Keratinocyte (primary cell): ENCODE data around the gene LOXHD1. TPM values are rescaled to one million over a fixed set of nuclear protein-coding genes. Genes with fewer than 3 reads are reported as not detected.

ENCODE experiments used
- DNase-seq: peaks from one replicate; pipeline ENCODE4 v3.0.0-alpha.2; 2011; ENCODE audit warnings: low read depth, missing footprints, low spot score
- FAIRE-seq: peaks from 2 replicates; lab custom pipeline; 2011; peaks lifted over from hg19 to GRCh38; lab: Jason Lieb, UNC
- H2AFZ ChIP-seq: 2 replicates; pipeline ENCODE4 v1.6.0; 2012; ENCODE audit warnings: low read length, control low read depth, inconsistent platforms; ENCODE audit not compliant: control insufficient read depth
- H3K27ac ChIP-seq: 2 replicates; pipeline ENCODE4 v1.5.1; 2011; ENCODE audit warnings: low read length; ENCODE audit not compliant: control insufficient read depth, insufficient read depth
- H3K27me3 ChIP-seq: 3 replicates; pipeline ENCODE4 v1.6.0; 2011; ENCODE audit warnings: low read length; ENCODE audit not compliant: control insufficient read depth, insufficient read depth; ENCODE audit errors: extremely low read depth
- H3K36me3 ChIP-seq, 2 experiments: 2 replicates in 1 of 2; 3 replicates in 1 of 2; pipeline ENCODE4 v1.5.1; 2011; ENCODE audit warnings: low read length in 2 of 2, mild to moderate bottlenecking in 1 of 2; ENCODE audit not compliant: control insufficient read depth in 2 of 2, insufficient read depth in 2 of 2; ENCODE audit errors: extremely low read depth in 1 of 2
- H3K4me1 ChIP-seq: 3 replicates; pipeline ENCODE4 v1.5.1; 2011; ENCODE audit warnings: low read length; ENCODE audit not compliant: control insufficient read depth, insufficient read depth; ENCODE audit errors: extremely low read depth
- H3K4me2 ChIP-seq: 3 replicates; pipeline ENCODE4 v1.6.0; 2011; ENCODE audit warnings: low read depth, low read length; ENCODE audit not compliant: control insufficient read depth, insufficient read depth; ENCODE audit errors: extremely low read depth
- H3K4me3 ChIP-seq, 3 experiments: fragments of 200-600 bp in 1 of 3; sonication (generic) in 1 of 3; 2 replicates in 2 of 3; 3 replicates in 1 of 3; pipeline ENCODE4 v1.5.1; 2011 to 2016; ENCODE audit warnings: low read length in 3 of 3, mild to moderate bottlenecking in 3 of 3, control low read depth in 2 of 3, inconsistent platforms in 1 of 3, low read depth in 1 of 3, mixed read lengths in 1 of 3, mixed run types in 1 of 3, moderate library complexity in 1 of 3; ENCODE audit not compliant: control insufficient read depth in 2 of 3, insufficient read depth in 2 of 3; ENCODE audit errors: extremely low read depth in 1 of 3
- H3K79me2 ChIP-seq: 2 replicates; pipeline ENCODE4 v1.6.0; 2012; ENCODE audit warnings: low read length; ENCODE audit not compliant: control insufficient read depth, insufficient read depth
- H3K9ac ChIP-seq: 3 replicates; pipeline ENCODE4 v1.6.0; 2011; ENCODE audit warnings: low read length; ENCODE audit not compliant: control insufficient read depth, insufficient read depth; ENCODE audit errors: extremely low read depth
- H3K9me1 ChIP-seq: 3 replicates; pipeline ENCODE4 v1.6.0; 2011; ENCODE audit warnings: low read length; ENCODE audit not compliant: control insufficient read depth, insufficient read depth; ENCODE audit errors: extremely low read depth
- H3K9me3 ChIP-seq: 2 replicates; pipeline ENCODE4 v1.5.1; 2012; ENCODE audit warnings: low read depth, low read length; ENCODE audit not compliant: control insufficient read depth
- H4K20me1 ChIP-seq: 3 replicates; pipeline ENCODE4 v1.6.0; 2011; ENCODE audit warnings: low read length; ENCODE audit not compliant: control insufficient read depth, insufficient read depth; ENCODE audit errors: extremely low read depth
- CTCF ChIP-seq, 3 experiments: IDR thresholded peaks in 1 of 3; conservative IDR thresholded peaks in 1 of 3; optimal IDR thresholded peaks in 1 of 3; 2 replicates in 2 of 3; 3 replicates in 1 of 3; pipeline versions ENCODE3 to v1.5.1; 2011; ENCODE audit warnings: low read length in 3 of 3, mild to moderate bottlenecking in 3 of 3, moderate library complexity in 2 of 3, control low read depth in 1 of 3, inconsistent platforms in 1 of 3; ENCODE audit not compliant: insufficient read depth in 2 of 3; ENCODE audit errors: extremely low read depth in 1 of 3
- EZH2 ChIP-seq: IDR thresholded peaks from one replicate; pipeline ENCODE4 v1.6.1; 2012; ENCODE audit warnings: inconsistent platforms, mild to moderate bottlenecking, low read length, moderate library complexity
- dilution Hi-C: fragments of 300-500 bp; cut with MboI; formaldehyde crosslinking; loops from one replicate; pipeline ENCODE4 v1.7.0; 2020; ENCODE audit warnings: low sequenced_read_pairs; ENCODE audit not compliant: extremely low pct_ligation_motif_present
- polyA plus RNA-seq, 5 experiments: library from polyadenylated mRNA; depleted of rRNA in 3 of 5; stranded (reverse) in 3 of 5; stranded (forward) in 1 of 5; unstranded in 1 of 5; fragments of >200 nt; gene quantifications; 1 replicate in 1 of 5; 2 replicates in 3 of 5; 3 replicates in 1 of 5; pipeline versions ENCODE4 v1.2.1 to v1.2.3, GENCODE V29; 2011 to 2012; ENCODE audit warnings: missing spikeins in 2 of 5, low read depth in 1 of 5, low replicate concordance in 1 of 5

The LOXHD1 gene
- polyA plus RNA-seq, 1 donor (not counting 4 experiments of a cell fraction or from before 2014, with no cell fraction given) = not detected

GRCh38 chr18:46559296-46559695 is 97.7 kb downstream of the LOXHD1 start:
- no peak overlapping the region for H3K4me3 ChIP-seq
- no peaks in the 10 kb centered on the region for H3K79me2 ChIP-seq
- no peak overlapping the region for H3K4me2 ChIP-seq
- H2AFZ ChIP-seq = no peak overlapping the region
- H3K4me1 ChIP-seq = no peaks in the 10 kb centered on the region
- no peaks in the 10 kb centered on the region for H3K27me3 ChIP-seq
- no peak for TF ChIP-seq EZH2
- no peak for TF ChIP-seq CTCF (optimal IDR thresholded peaks at IDR 0.05 in 1 of 3, IDR thresholded peaks at IDR 0.05 in 1 of 3, conservative IDR thresholded peaks at IDR 0.05 in 1 of 3; ENCODE audit: extremely low read depth in 1 of 3, insufficient read depth in 2 of 3, low read length in 3 of 3)
- H3K36me3 ChIP-seq = no peaks in the 10 kb centered on the region
- H3K9me3 ChIP-seq = no peaks in the 10 kb centered on the region
- no peak overlapping the region for H3K9ac ChIP-seq
- no peak overlapping the region for H3K27ac ChIP-seq
- H3K9me1 ChIP-seq = no peaks in the 10 kb centered on the region
- FAIRE-seq (no peak), DNase-seq (no peak)
- no peaks in the 10 kb centered on the region for H4K20me1 ChIP-seq
- dilution Hi-C loops = no loop called here

- no peak overlapping the region for H2AFZ ChIP-seq
- H4K20me1 ChIP-seq = no peaks in the 10 kb centered on the region
- no peak for FAIRE-seq
- no peak overlapping the region for H3K4me3 ChIP-seq
- no peaks in the 10 kb centered on the region for H3K79me2 ChIP-seq
- H3K4me2 ChIP-seq = no peak overlapping the region
- no peaks in the 10 kb centered on the region for H3K27me3 ChIP-seq
- H3K9me3 ChIP-seq = no peaks in the 10 kb centered on the region
- TF ChIP-seq EZH2 (no peak), CTCF (optimal IDR thresholded peaks at IDR 0.05 in 1 of 3, IDR thresholded peaks at IDR 0.05 in 1 of 3, conservative IDR thresholded peaks at IDR 0.05 in 1 of 3; ENCODE audit: extremely low read depth in 1 of 3, insufficient read depth in 2 of 3, low read length in 3 of 3) (no peak)
- H3K27ac ChIP-seq = no peak overlapping the region
- H3K36me3 ChIP-seq = no peaks in the 10 kb centered on the region
- no peak overlapping the region for H3K9ac ChIP-seq
- H3K4me1 ChIP-seq = no peaks in the 10 kb centered on the region
- dilution Hi-C loops = no loop called here
- no peak for DNase-seq
- no peaks in the 10 kb centered on the region for H3K9me1 ChIP-seq
Measured at GRCh38 chr18:46556590-46557206, 100.3 kb downstream of the LOXHD1 start.
